Breast epithelium (tissue), 4 donors: ENCODE measurements around the gene ZC3H14. TPM values are rescaled to one million over a fixed set of nuclear protein-coding genes. Genes with fewer than 3 reads are reported as not detected.

Experiments used
- DNase-seq, 2 donors: peaks; one replicate each; pipeline ENCODE4 v3.0.0-alpha.2; 2019; ENCODE audit warnings: low spot score in 2 of 2
- H3K27ac ChIP-seq, 2 donors: fragments of 200-600 bp; sonication (generic) in 1 of 2; one replicate each; pipeline ENCODE4 v1.5.1; 2016 to 2019; ENCODE audit warnings: mild to moderate bottlenecking in 1 of 2
- H3K27me3 ChIP-seq, 2 donors: fragments of 200-600 bp; sonication (generic) in 1 of 2; one replicate each; pipeline versions ENCODE4 v1.5.1 to v1.6.0; 2017 to 2019; ENCODE audit warnings: control low read depth in 1 of 2, mild to moderate bottlenecking in 1 of 2
- H3K36me3 ChIP-seq: fragments of 200-600 bp; one replicate; pipeline ENCODE4 v1.5.1; 2019
- H3K4me1 ChIP-seq, 2 donors: fragments of 200-600 bp; sonication (generic); one replicate each; pipeline ENCODE4 v1.5.1; 2016 to 2019; ENCODE audit warnings: control low read depth in 1 of 2
- H3K4me3 ChIP-seq, 3 donors: fragments of 200-600 bp; sonication (generic); 1 replicate in 2 of 3; 2 replicates in 1 of 3; pipeline ENCODE4 v1.5.1; 2016 to 2019; ENCODE audit warnings: mild to moderate bottlenecking in 3 of 3, moderate library complexity in 2 of 3
- H3K9me3 ChIP-seq, 2 donors: fragments of 200-600 bp; sonication (generic) in 1 of 2; one replicate each; pipeline ENCODE4 v1.5.1; 2016 to 2019; ENCODE audit warnings: control low read depth in 1 of 2
- POLR2A ChIP-seq: fragments of 450-650 bp; IDR thresholded peaks from one replicate; pipeline ENCODE4 v1.6.1; 2016; ENCODE audit warnings: antibody characterized with exemption, mild to moderate bottlenecking, moderate library complexity
- POLR2AphosphoS5 ChIP-seq, 3 donors: sonication (generic); formaldehyde crosslinking; IDR thresholded peaks; one replicate each; pipeline ENCODE4 v1.6.1; 2017; ENCODE audit warnings: antibody characterized with exemption in 3 of 3
- intact Hi-C: fragments of 100-400 bp; cut with DNase I; formaldehyde crosslinking; loops from one replicate; pipeline ENCODE4 v1.15.1; 2023; ENCODE audit warnings: low total_unique reads
- total RNA-seq, 3 donors: library from RNA; depleted of rRNA; stranded (reverse); fragments of >200 nt; gene quantifications; one replicate each; pipeline ENCODE4 v1.1.0, GENCODE V29; 2016
- TF ChIP-seq, protein P1 (sequence below), 3 donors: fragments of 450-650 bp; IDR thresholded peaks; one replicate each; pipeline ENCODE4 v1.5.1; 2016 to 2017; ENCODE audit warnings: antibody characterized with exemption in 3 of 3, mild to moderate bottlenecking in 3 of 3, moderate library complexity in 3 of 3

The ZC3H14 gene
- total RNA-seq, 3 donors from 2014 or later = 75.7 to 102 (median 76.7) TPM

DNA sequence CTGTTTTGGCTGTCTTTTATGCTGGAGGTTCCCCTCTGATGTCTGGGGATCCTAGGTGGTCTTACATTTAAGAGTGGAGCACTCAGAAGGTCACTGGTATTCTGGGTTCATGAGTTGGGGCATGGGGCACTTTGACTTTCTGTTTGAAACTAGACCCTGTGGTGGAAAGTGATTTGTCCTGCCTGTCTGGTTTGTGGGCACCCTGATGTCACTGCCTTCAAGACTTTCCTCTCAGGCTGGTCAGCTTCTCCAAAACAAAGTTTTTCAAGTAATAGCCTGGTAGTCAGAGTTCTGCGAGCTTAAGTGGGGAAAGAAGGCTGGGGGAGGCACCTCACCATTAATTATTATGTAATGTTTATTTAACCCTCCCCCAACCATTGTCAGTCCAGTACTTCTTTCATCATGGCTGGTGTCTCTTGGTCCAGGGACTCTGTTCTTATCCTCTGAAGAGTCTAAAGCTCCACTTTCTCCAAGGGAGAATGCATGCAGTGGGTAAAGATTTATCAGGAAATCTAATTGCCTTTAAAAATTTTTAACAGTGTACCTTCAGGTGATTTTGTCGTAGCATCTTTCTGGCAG, 35.3 kb downstream of the ZC3H14 start:
- Histone ChIP-seq H3K9me3 (no peaks in the 10 kb centered on the region), H3K4me1 (no peaks in the 10 kb centered on the region), H3K36me3 (no peaks in the 10 kb centered on the region), H3K4me3 (no peak overlapping the region), H3K27me3 (no peaks in the 10 kb centered on the region), H3K27ac (no peak overlapping the region)
- no peak for TF ChIP-seq POLR2AphosphoS5 (IDR thresholded peaks at IDR 0.05)
- TF ChIP-seq POLR2A = no peak
- TF ChIP-seq, protein P1, sequence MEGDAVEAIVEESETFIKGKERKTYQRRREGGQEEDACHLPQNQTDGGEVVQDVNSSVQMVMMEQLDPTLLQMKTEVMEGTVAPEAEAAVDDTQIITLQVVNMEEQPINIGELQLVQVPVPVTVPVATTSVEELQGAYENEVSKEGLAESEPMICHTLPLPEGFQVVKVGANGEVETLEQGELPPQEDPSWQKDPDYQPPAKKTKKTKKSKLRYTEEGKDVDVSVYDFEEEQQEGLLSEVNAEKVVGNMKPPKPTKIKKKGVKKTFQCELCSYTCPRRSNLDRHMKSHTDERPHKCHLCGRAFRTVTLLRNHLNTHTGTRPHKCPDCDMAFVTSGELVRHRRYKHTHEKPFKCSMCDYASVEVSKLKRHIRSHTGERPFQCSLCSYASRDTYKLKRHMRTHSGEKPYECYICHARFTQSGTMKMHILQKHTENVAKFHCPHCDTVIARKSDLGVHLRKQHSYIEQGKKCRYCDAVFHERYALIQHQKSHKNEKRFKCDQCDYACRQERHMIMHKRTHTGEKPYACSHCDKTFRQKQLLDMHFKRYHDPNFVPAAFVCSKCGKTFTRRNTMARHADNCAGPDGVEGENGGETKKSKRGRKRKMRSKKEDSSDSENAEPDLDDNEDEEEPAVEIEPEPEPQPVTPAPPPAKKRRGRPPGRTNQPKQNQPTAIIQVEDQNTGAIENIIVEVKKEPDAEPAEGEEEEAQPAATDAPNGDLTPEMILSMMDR (IDR thresholded peaks at IDR 0.05) = no peak
- DNase-seq = no peak
- intact Hi-C loops = no loop called here

DNA sequence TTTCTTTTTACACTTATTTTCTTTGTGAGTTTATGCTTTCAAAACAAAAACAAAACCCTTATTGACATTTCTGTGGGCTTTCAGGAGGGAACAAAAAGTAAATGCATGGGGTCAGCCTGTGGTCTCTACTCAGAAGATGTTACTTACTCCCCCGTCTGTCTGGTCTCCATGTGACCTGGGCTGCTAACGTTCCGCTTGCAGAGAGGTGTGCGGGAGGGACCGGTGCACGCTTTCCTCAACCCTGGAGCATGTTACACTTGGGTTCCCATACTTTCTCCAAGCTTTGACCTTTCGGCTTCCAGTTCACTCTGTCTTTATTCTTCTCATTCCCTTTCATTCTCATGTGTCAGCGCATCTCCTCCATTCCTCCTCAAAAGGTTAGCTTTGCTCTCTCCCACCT, 36.5 kb downstream of the ZC3H14 start:
- Histone ChIP-seq H3K36me3 (no peaks in the 10 kb centered on the region), H3K4me3 (no peak overlapping the region), H3K27me3 (no peaks in the 10 kb centered on the region), H3K27ac (no peak overlapping the region), H3K9me3 (no peaks in the 10 kb centered on the region), H3K4me1 (no peaks in the 10 kb centered on the region)
- intact Hi-C loops = no loop called here
- TF ChIP-seq POLR2AphosphoS5 (IDR thresholded peaks at IDR 0.05) = no peak
- no peak for TF ChIP-seq POLR2A
- TF ChIP-seq, protein P1 (IDR thresholded peaks at IDR 0.05) = no peak
- DNase-seq = no peak

DNA sequence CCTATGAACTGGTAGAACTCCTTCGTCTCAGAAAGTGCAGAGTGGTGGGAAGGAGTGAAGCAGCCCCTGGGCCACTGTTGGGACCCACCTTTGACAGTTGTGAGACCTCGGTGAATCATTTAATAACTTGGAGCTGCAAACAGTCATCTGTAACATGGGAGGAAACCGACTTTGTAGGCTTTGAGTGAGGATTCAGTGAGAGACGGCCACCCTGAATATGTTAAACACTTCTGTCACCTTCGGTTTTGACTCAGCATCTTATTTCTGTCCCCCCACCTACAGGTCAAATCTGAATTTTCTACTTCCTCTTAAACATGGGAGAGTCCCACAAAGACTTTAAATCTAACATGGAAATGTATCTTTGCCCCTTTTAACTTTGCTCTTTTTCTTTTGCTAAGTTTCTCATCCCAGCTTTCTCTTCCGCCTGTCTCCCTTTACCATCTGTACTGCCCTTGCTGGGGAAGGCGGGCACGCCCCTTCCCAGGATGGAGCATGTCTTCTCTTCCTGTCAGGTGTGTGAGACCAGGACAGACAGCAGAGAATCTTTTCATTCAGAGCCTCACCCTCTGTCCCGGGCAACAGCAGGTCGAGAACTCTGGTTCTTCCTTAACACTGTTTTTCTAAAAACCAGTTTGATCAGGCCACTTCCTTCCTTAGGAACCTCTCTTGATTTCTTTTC, 37.1 kb downstream of the ZC3H14 start:
- no peaks in the 10 kb centered on the region for H3K36me3 ChIP-seq
- no peak overlapping the region for H3K27ac ChIP-seq
- no peak for TF ChIP-seq POLR2AphosphoS5 (IDR thresholded peaks at IDR 0.05)
- TF ChIP-seq, protein P1 (IDR thresholded peaks at IDR 0.05) = no peak
- TF ChIP-seq POLR2A = no peak

DNA sequence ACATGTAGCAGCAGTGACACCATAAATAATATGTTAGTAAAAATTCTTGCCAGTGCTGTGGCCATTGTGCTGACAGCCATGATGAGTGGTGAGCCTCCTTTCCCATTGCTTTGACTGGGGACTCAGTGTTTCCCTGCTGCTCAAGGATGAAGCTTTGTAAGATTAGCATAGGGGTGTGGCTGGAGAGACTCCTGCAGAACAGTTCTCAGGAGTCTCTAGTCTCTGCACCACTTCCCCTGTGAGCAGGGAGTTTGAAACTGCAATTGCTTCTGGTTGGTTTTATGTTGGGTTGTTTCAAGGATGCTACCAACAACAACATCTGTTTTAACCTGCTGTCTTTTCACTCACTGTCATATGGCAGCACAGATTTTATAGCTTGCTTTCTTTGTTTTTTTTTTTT, 41.4 kb downstream of the ZC3H14 start:
- no peak overlapping the region for H3K27ac ChIP-seq
- no peaks in the 10 kb centered on the region for H3K36me3 ChIP-seq
- TF ChIP-seq, protein P1 (IDR thresholded peaks at IDR 0.05) = no peak
- TF ChIP-seq POLR2A (no peak), POLR2AphosphoS5 (IDR thresholded peaks at IDR 0.05) (no peak)

More for the DNA sequence above, 37.1 kb downstream of the ZC3H14 start:
- no peaks in the 10 kb centered on the region for H3K9me3 ChIP-seq
- H3K4me3 ChIP-seq = no peak overlapping the region
- H3K4me1 ChIP-seq = no peaks in the 10 kb centered on the region
- intact Hi-C loops = no loop called here
- no peak for DNase-seq
- H3K27me3 ChIP-seq = no peaks in the 10 kb centered on the region

DNA sequence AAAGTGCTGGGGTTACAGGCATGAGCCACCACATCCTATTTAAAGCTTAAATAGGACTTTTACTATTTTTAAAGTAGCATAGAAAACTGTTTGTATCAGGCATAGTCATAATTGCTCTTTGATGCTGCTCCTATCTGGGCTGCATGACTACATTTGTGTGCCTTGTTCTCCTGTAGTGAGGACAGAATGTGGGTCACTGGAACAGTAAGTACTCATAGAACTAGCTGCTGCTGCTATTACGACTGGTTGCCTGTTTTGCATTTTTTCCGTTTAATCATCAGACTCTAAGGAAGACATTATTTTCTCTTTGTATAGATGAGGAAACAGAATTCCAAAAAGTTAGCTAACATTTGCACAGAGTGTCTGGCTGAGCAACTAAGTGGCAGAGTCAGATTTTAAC, 42.8 kb downstream of the ZC3H14 start:
- intact Hi-C loops = no loop called here
- H3K36me3 ChIP-seq = no peaks in the 10 kb centered on the region

More for the DNA sequence above, 41.4 kb downstream of the ZC3H14 start:
- intact Hi-C loops = no loop called here
- no peaks in the 10 kb centered on the region for H3K27me3 ChIP-seq
- H3K4me3 ChIP-seq = no peak overlapping the region
- H3K9me3 ChIP-seq = no peaks in the 10 kb centered on the region
- DNase-seq = no peak
- no peaks in the 10 kb centered on the region for H3K4me1 ChIP-seq

More for the DNA sequence above, 42.8 kb downstream of the ZC3H14 start:
- H3K4me3 ChIP-seq = no peak overlapping the region
- no peak overlapping the region for H3K27ac ChIP-seq
- H3K9me3 ChIP-seq = no peaks in the 10 kb centered on the region
- DNase-seq = no peak
- H3K4me1 ChIP-seq = no peaks in the 10 kb centered on the region
- no peaks in the 10 kb centered on the region for H3K27me3 ChIP-seq
- TF ChIP-seq, protein P1 (IDR thresholded peaks at IDR 0.05) = no peak
- TF ChIP-seq POLR2A = no peak
- no peak for TF ChIP-seq POLR2AphosphoS5 (IDR thresholded peaks at IDR 0.05)
